Smooth muscle cell (in vitro differentiated cells): Measurements from ENCODE around the gene TP53TG5. TPM values are rescaled to one million over a fixed set of nuclear protein-coding genes. Genes with fewer than 3 reads are reported as not detected.

Source experiments
- DNase-seq: peaks from one replicate; lab custom pipeline; 2025; ENCODE audit not compliant: unreplicated experiment; lab: John Stamatoyannopoulos, UW
- H2AFZ ChIP-seq: fragments of 200-600 bp; sonication (generic); 2 replicates; pipeline ENCODE4 v1.6.0; 2016; ENCODE audit warnings: antibody characterized with exemption, low read depth, mild to moderate bottlenecking
- H3F3A ChIP-seq: fragments of 200-600 bp; sonication (generic); 2 replicates; pipeline ENCODE4 v1.6.0; 2017; ENCODE audit warnings: antibody characterized with exemption, low read depth
- H3K27ac ChIP-seq: fragments of 200-600 bp; sonication (generic); 2 replicates; pipeline ENCODE4 v1.5.1; 2016; ENCODE audit warnings: low read depth, mild to moderate bottlenecking
- H3K27me3 ChIP-seq: fragments of 200-600 bp; sonication (generic); 2 replicates; pipeline ENCODE4 v1.6.1; 2016; ENCODE audit warnings: low read depth, mild to moderate bottlenecking
- H3K36me3 ChIP-seq: fragments of 200-600 bp; sonication (generic); 2 replicates; pipeline ENCODE4 v1.5.1; 2016; ENCODE audit warnings: low read depth
- H3K4me1 ChIP-seq: fragments of 200-600 bp; sonication (generic); 2 replicates; pipeline ENCODE4 v1.5.1; 2016; ENCODE audit warnings: low read depth
- H3K4me2 ChIP-seq: fragments of 200-600 bp; sonication (generic); 2 replicates; pipeline ENCODE4 v1.6.0; 2016; ENCODE audit warnings: mild to moderate bottlenecking
- H3K4me3 ChIP-seq: fragments of 200-600 bp; sonication (generic); 2 replicates; pipeline ENCODE4 v1.5.1; 2016; ENCODE audit warnings: mild to moderate bottlenecking
- H3K79me2 ChIP-seq: fragments of 200-600 bp; sonication (generic); 2 replicates; pipeline ENCODE4 v1.6.0; 2016; ENCODE audit warnings: low read depth, mild to moderate bottlenecking
- H3K9ac ChIP-seq: fragments of 200-600 bp; sonication (generic); 2 replicates; pipeline ENCODE4 v1.6.0; 2016; ENCODE audit warnings: low read depth
- H3K9me3 ChIP-seq: fragments of 200-600 bp; sonication (generic); replicated peaks from 2 replicates; pipeline ENCODE4 v1.5.1; 2016; ENCODE audit warnings: low read depth
- H4K20me1 ChIP-seq: fragments of 200-600 bp; sonication (generic); 2 replicates; pipeline ENCODE4 v1.6.0; 2016; ENCODE audit warnings: low read depth
- WGBS: methylation state at CpG from one replicate; pipeline ENCODE4 v1.1.7; 2016; ENCODE audit warnings: low lambda C conversion rate; 5-methylcytosine and 5-hydroxymethylcytosine counted together
- polyA plus RNA-seq: library from polyadenylated mRNA; unstranded; fragments of >200 nt; fragmentation: Nextera tagmentation; extraction: Ambion mirVana; gene quantifications from 2 replicates; pipeline ENCODE4 v1.2.1, GENCODE V29; 2016
- total RNA-seq: library from RNA; depleted of rRNA; stranded (reverse); fragments of >200 nt; gene quantifications from 2 replicates; pipeline ENCODE4 v1.2.3, GENCODE V29; 2014
- TF ChIP-seq, protein P1 (sequence below): fragments of 200-600 bp; sonication (generic); IDR thresholded peaks from 2 replicates; pipeline ENCODE4 v1.5.1; 2017; ENCODE audit warnings: borderline replicate concordance, mild to moderate bottlenecking, antibody characterized with exemption; ENCODE audit not compliant: insufficient read depth, poor library complexity, severe bottlenecking

Gene TP53TG5
- total and polyA plus RNA-seq, 2 experiments from 2014 or later = 0.06 TPM; not detected in 1

DNA sequence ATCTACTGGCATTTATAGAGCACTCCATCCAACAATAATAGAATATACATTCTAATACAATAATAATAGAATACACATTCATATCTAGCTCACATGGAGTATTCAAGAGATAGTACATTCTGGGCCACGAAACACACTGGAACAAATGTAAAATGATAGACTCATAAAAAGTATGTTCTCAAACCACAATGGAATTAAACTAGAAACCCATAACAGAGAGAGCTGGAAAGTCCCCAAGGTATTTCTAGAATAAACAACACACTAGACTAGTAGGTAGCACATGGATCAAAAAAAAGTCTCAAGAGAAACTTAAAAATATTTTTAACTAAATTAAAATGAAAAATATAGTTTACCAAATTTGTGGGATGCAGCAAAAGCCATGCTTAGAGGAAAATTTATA, 9.1 kb upstream of the TP53TG5 start:
- Histone ChIP-seq H3F3A (no peaks in the 10 kb centered on the region), H3K27me3 (no peaks in the 10 kb centered on the region), H3K9me3 (no peaks in the 10 kb centered on the region), H2AFZ (no peak overlapping the region), H3K36me3 (peaks cover 4% of the 10 kb centered on the region), H3K79me2 (no peaks in the 10 kb centered on the region), H4K20me1 (no peaks in the 10 kb centered on the region), H3K4me1 (no peaks in the 10 kb centered on the region), H3K4me3 (no peak overlapping the region), H3K27ac (no peak overlapping the region), H3K4me2 (no peak overlapping the region), H3K9ac (no peak overlapping the region)
- 94% methylated on average over 1 of the region's 1 CpG for WGBS
- TF ChIP-seq, protein P1, sequence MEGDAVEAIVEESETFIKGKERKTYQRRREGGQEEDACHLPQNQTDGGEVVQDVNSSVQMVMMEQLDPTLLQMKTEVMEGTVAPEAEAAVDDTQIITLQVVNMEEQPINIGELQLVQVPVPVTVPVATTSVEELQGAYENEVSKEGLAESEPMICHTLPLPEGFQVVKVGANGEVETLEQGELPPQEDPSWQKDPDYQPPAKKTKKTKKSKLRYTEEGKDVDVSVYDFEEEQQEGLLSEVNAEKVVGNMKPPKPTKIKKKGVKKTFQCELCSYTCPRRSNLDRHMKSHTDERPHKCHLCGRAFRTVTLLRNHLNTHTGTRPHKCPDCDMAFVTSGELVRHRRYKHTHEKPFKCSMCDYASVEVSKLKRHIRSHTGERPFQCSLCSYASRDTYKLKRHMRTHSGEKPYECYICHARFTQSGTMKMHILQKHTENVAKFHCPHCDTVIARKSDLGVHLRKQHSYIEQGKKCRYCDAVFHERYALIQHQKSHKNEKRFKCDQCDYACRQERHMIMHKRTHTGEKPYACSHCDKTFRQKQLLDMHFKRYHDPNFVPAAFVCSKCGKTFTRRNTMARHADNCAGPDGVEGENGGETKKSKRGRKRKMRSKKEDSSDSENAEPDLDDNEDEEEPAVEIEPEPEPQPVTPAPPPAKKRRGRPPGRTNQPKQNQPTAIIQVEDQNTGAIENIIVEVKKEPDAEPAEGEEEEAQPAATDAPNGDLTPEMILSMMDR = no peak
- no peak for DNase-seq

GRCh38 chr20:45377269-45377668, 856 bp downstream of the TP53TG5 start:
- Histone ChIP-seq H3K9ac (no peak overlapping the region), H3F3A (no peaks in the 10 kb centered on the region), H3K4me2 (no peak overlapping the region), H3K36me3 (no peaks in the 10 kb centered on the region), H3K27ac (no peak overlapping the region), H4K20me1 (no peaks in the 10 kb centered on the region), H3K4me3 (no peak overlapping the region), H2AFZ (no peak overlapping the region), H3K79me2 (no peaks in the 10 kb centered on the region), H3K27me3 (no peaks in the 10 kb centered on the region), H3K9me3 (no peaks in the 10 kb centered on the region), H3K4me1 (no peaks in the 10 kb centered on the region)
- no peak for DNase-seq
- TF ChIP-seq, protein P1 = no peak
- 83% methylated on average over 11 of the region's 11 CpGs for WGBS

DNA sequence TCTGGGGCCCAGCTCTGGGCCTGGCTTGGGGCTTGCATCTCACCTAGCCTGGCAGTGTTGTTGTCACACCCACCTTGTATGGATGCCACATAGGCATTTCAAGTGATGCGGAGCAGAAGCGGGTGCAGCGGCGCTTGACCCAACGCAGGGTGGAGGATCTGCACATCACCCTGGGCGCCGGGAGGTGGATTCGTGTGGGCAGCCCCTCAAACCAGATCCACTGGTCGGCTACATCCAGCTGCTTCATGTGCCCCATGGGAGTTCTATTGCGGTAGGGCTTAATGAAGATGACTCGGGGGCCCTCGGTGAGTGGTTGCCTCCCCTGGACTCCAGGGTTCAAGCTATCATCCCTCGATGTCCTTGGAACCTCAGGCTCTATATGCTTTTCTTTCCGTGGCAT, 3.2 kb downstream of the TP53TG5 start:
- Histone ChIP-seq H3K4me3 (no peak overlapping the region), H3K79me2 (no peaks in the 10 kb centered on the region), H2AFZ (no peak overlapping the region), H3K9me3 (no peaks in the 10 kb centered on the region), H3K36me3 (no peaks in the 10 kb centered on the region), H3K4me2 (no peak overlapping the region), H3K27ac (no peak overlapping the region), H3K9ac (no peak overlapping the region), H4K20me1 (no peaks in the 10 kb centered on the region), H3F3A (no peaks in the 10 kb centered on the region), H3K4me1 (no peaks in the 10 kb centered on the region), H3K27me3 (no peaks in the 10 kb centered on the region)
- TF ChIP-seq, protein P1 = no peak
- WGBS = 98% methylated on average over 14 of the region's 14 CpGs
- DNase-seq = no peak

DNA sequence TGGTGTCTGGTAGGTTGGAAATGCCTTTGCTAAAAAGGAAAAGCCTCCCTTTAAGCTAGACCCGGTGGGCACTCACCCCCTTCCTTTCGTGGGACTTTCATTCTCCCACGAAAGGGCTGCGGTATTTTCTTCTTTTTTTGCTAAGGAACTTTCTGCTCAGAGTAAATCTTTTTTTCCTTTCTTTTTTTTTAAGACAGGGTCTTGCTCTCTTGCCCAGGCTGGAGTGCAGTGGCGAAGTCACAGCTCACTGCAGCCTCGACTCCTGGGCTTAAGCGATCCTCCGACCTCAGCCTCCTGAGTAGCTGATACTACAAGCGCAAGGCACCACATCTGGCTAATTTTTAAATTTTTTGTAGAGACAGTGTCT, 4.0 kb downstream of the TP53TG5 start:
- H4K20me1 ChIP-seq = no peaks in the 10 kb centered on the region
- H3K79me2 ChIP-seq = no peaks in the 10 kb centered on the region
- TF ChIP-seq, protein P1 = no peak
- H3K4me1 ChIP-seq = no peaks in the 10 kb centered on the region
- H3K27ac ChIP-seq = no peak overlapping the region
- peak overlapping the region; percentile 87 for H3K4me2 ChIP-seq
- H3K4me3 ChIP-seq = peak overlapping the region; percentile 51
- H3K9ac ChIP-seq = no peak overlapping the region
- 57% methylated on average over 9 of the region's 9 CpGs for WGBS
- no peak overlapping the region for H2AFZ ChIP-seq
- H3K27me3 ChIP-seq = no peaks in the 10 kb centered on the region
- no peaks in the 10 kb centered on the region for H3K36me3 ChIP-seq
- H3K9me3 ChIP-seq = no peaks in the 10 kb centered on the region
- H3F3A ChIP-seq = no peaks in the 10 kb centered on the region
- DNase-seq = no peak
